ENCODE data around the gene PTPRN2.

Gene PTPRN2

GRCh38 chr7:157519798-157520244 is 1067.8 kb downstream of the PTPRN2 start:
- TF ChIP-seq PKNOX1 (IDR thresholded peaks at IDR 0.05) = no peak
- TF ChIP-seq HDGF (IDR thresholded peaks at IDR 0.05; ENCODE audit: borderline replicate concordance) = no peak
- TF ChIP-seq ARNT (IDR thresholded peaks at IDR 0.05) = no peak
- no peak for TF ChIP-seq SP1 (IDR thresholded peaks at IDR 0.05)
- no peak for TF ChIP-seq FOXA1 (IDR thresholded peaks at IDR 0.05)
- TF ChIP-seq BHLHE40 (IDR thresholded peaks at IDR 0.05; ENCODE audit: borderline replicate concordance) = no peak
- no peak for TF ChIP-seq FOXM1 (IDR thresholded peaks at IDR 0.05; ENCODE audit: borderline replicate concordance)
- no peak for TF ChIP-seq FOXK2 (IDR thresholded peaks at IDR 0.05)
- no peak for TF ChIP-seq ZNF384 (IDR thresholded peaks at IDR 0.05)
- TF ChIP-seq SUZ12 (IDR thresholded peaks at IDR 0.05) = no peak
- no peak for TF ChIP-seq ELF4 (IDR thresholded peaks at IDR 0.05)
- no peak for TF ChIP-seq LEF1 (IDR thresholded peaks at IDR 0.05; ENCODE audit: borderline replicate concordance)
- no peak for TF ChIP-seq L3MBTL2 (conservative IDR thresholded peaks at IDR 0.05)
- no peak for TF ChIP-seq CTBP1 (IDR thresholded peaks at IDR 0.05; ENCODE audit: borderline replicate concordance)
- no peak for TF ChIP-seq NFRKB (IDR thresholded peaks at IDR 0.05)
- TF ChIP-seq TARDBP (IDR thresholded peaks at IDR 0.05) = no peak
- DNase-seq (ENCODE audit: extremely low spot score) = no peak
- ChIA-PET POLR2A (no interaction called here), CTCF (no interaction called here)

GRCh38 chr7:157519246-157519645 is 1068.4 kb downstream of the PTPRN2 start:
- POLR2A ChIA-PET = no interaction called here
- TF ChIP-seq PKNOX1 (IDR thresholded peaks at IDR 0.05) (no peak), HDGF (IDR thresholded peaks at IDR 0.05; ENCODE audit: borderline replicate concordance) (no peak), FOXK2 (IDR thresholded peaks at IDR 0.05) (no peak), FOXM1 (IDR thresholded peaks at IDR 0.05; ENCODE audit: borderline replicate concordance) (no peak), CTBP1 (IDR thresholded peaks at IDR 0.05; ENCODE audit: borderline replicate concordance) (no peak), ZNF384 (IDR thresholded peaks at IDR 0.05) (no peak), BHLHE40 (IDR thresholded peaks at IDR 0.05; ENCODE audit: borderline replicate concordance) (no peak), LEF1 (IDR thresholded peaks at IDR 0.05; ENCODE audit: borderline replicate concordance) (no peak), ELF4 (IDR thresholded peaks at IDR 0.05) (no peak), SP1 (IDR thresholded peaks at IDR 0.05) (no peak), TARDBP (IDR thresholded peaks at IDR 0.05) (no peak), L3MBTL2 (conservative IDR thresholded peaks at IDR 0.05) (no peak), ARNT (IDR thresholded peaks at IDR 0.05) (no peak), NFRKB (IDR thresholded peaks at IDR 0.05) (no peak), SUZ12 (IDR thresholded peaks at IDR 0.05) (no peak), FOXA1 (IDR thresholded peaks at IDR 0.05) (no peak)
- no peak for DNase-seq (ENCODE audit: extremely low spot score)
- CTCF ChIA-PET = no interaction called here

GRCh38 chr7:157518514-157519175 is 1069.0 kb downstream of the PTPRN2 start:
- ChIA-PET POLR2A (no interaction called here), CTCF (no interaction called here)
- no peak for DNase-seq (ENCODE audit: extremely low spot score)
- no peak for TF ChIP-seq FOXK2 (IDR thresholded peaks at IDR 0.05)
- no peak for TF ChIP-seq BHLHE40 (IDR thresholded peaks at IDR 0.05; ENCODE audit: borderline replicate concordance)
- no peak for TF ChIP-seq HDGF (IDR thresholded peaks at IDR 0.05; ENCODE audit: borderline replicate concordance)
- no peak for TF ChIP-seq FOXA1 (IDR thresholded peaks at IDR 0.05)
- TF ChIP-seq ZNF384 (IDR thresholded peaks at IDR 0.05) = no peak
- no peak for TF ChIP-seq SP1 (IDR thresholded peaks at IDR 0.05)
- no peak for TF ChIP-seq PKNOX1 (IDR thresholded peaks at IDR 0.05)
- TF ChIP-seq FOXM1 (IDR thresholded peaks at IDR 0.05; ENCODE audit: borderline replicate concordance) = no peak
- TF ChIP-seq ELF4 (IDR thresholded peaks at IDR 0.05) = no peak
- no peak for TF ChIP-seq LEF1 (IDR thresholded peaks at IDR 0.05; ENCODE audit: borderline replicate concordance)
- TF ChIP-seq NFRKB (IDR thresholded peaks at IDR 0.05) = no peak
- TF ChIP-seq L3MBTL2 (conservative IDR thresholded peaks at IDR 0.05) = no peak
- TF ChIP-seq TARDBP (IDR thresholded peaks at IDR 0.05) = no peak
- no peak for TF ChIP-seq CTBP1 (IDR thresholded peaks at IDR 0.05; ENCODE audit: borderline replicate concordance)
- no peak for TF ChIP-seq ARNT (IDR thresholded peaks at IDR 0.05)
- no peak for TF ChIP-seq SUZ12 (IDR thresholded peaks at IDR 0.05)

GRCh38 chr7:157517782-157518513 is 1069.7 kb downstream of the PTPRN2 start:
- CTCF ChIA-PET = no interaction called here
- DNase-seq (ENCODE audit: extremely low spot score) = no peak
- POLR2A ChIA-PET = no interaction called here
- TF ChIP-seq SUZ12 (IDR thresholded peaks at IDR 0.05) (no peak), SP1 (IDR thresholded peaks at IDR 0.05) (no peak), HDGF (IDR thresholded peaks at IDR 0.05; ENCODE audit: borderline replicate concordance) (no peak), ZNF384 (IDR thresholded peaks at IDR 0.05) (no peak), L3MBTL2 (conservative IDR thresholded peaks at IDR 0.05) (no peak), BHLHE40 (IDR thresholded peaks at IDR 0.05; ENCODE audit: borderline replicate concordance) (no peak), TARDBP (IDR thresholded peaks at IDR 0.05) (no peak), ARNT (IDR thresholded peaks at IDR 0.05) (no peak), PKNOX1 (IDR thresholded peaks at IDR 0.05) (no peak), FOXA1 (IDR thresholded peaks at IDR 0.05) (no peak), CTBP1 (IDR thresholded peaks at IDR 0.05; ENCODE audit: borderline replicate concordance) (no peak), FOXM1 (IDR thresholded peaks at IDR 0.05; ENCODE audit: borderline replicate concordance) (no peak), LEF1 (IDR thresholded peaks at IDR 0.05; ENCODE audit: borderline replicate concordance) (no peak), ELF4 (IDR thresholded peaks at IDR 0.05) (no peak), NFRKB (IDR thresholded peaks at IDR 0.05) (no peak), FOXK2 (IDR thresholded peaks at IDR 0.05) (no peak)
